Testis (tissue), 3 donors: ENCODE measurements around the gene GHDC. TPM values are rescaled to one million over a fixed set of nuclear protein-coding genes. Genes with fewer than 3 reads are reported as not detected.

ENCODE experiments used
- DNase-seq: peaks from one replicate; pipeline ENCODE4 v3.0.0-alpha.2; 2019
- H3K27ac ChIP-seq, 2 donors: fragments of 200-600 bp; sonication (generic); one replicate each; pipeline ENCODE4 v1.5.1; 2019
- H3K27me3 ChIP-seq: fragments of 200-600 bp; sonication (generic); one replicate; pipeline ENCODE4 v1.5.1; 2019
- H3K36me3 ChIP-seq: fragments of 200-600 bp; sonication (generic); one replicate; pipeline ENCODE4 v1.5.1; 2017; ENCODE audit warnings: low read depth; ENCODE audit errors: missing control alignments
- H3K4me1 ChIP-seq: fragments of 200-600 bp; sonication (generic); one replicate; pipeline ENCODE4 v1.5.1; 2019
- H3K4me3 ChIP-seq, 2 donors: fragments of 200-600 bp; sonication (generic); one replicate each; pipeline ENCODE4 v1.5.1; 2017 to 2019
- H3K9me3 ChIP-seq: fragments of 200-600 bp; sonication (generic); one replicate; pipeline ENCODE4 v1.5.1; 2017
- CTCF ChIP-seq, 3 experiments: fragments of 450-650 bp in 2 of 3; fragments of 200-600 bp in 1 of 3; sonication (generic) in 1 of 3; IDR thresholded peaks; one replicate each; pipeline ENCODE4 v1.5.1; 2016 to 2019; ENCODE audit warnings: antibody characterized with exemption in 3 of 3, mild to moderate bottlenecking in 2 of 3, moderate library complexity in 1 of 3
- POLR2A ChIP-seq: fragments of 450-650 bp; IDR thresholded peaks from one replicate; pipeline ENCODE4 v1.6.1; 2017; ENCODE audit warnings: antibody characterized with exemption, mild to moderate bottlenecking, moderate library complexity
- WGBS, 2 donors: methylation state at CpG; one replicate each; pipeline ENCODE4 v1.1.5; 2018; 5-methylcytosine and 5-hydroxymethylcytosine counted together
- intact Hi-C: fragments of 100-400 bp; cut with DNase I; formaldehyde crosslinking; loops from one replicate; pipeline ENCODE4 v1.15.1; 2023; ENCODE audit warnings: low total_unique reads
- polyA plus RNA-seq: library from polyadenylated mRNA; stranded (reverse); fragments of 350-450 nt; fragmentation: Illumina TruSeq; extraction: RNeasy Lipid Tissue Mini Kit (QIAGEN cat#74804); gene quantifications from one replicate; pipeline ENCODE4 v1.2.3, GENCODE V29; 2014; ENCODE audit warnings: low read depth, low replicate concordance; ENCODE audit not compliant: insufficient read depth
- total RNA-seq, 2 donors: library from RNA; depleted of rRNA; stranded (reverse); fragments of >200 nt; gene quantifications; one replicate each; pipeline ENCODE4 v1.2.3, GENCODE V29; 2016

The GHDC gene
- total and polyA plus RNA-seq, 3 donors from 2014 or later: 16.9 to 36.6 (median 28.3) TPM

- WGBS, 2 donors: 1 to 3% methylated on average over 13 to 32 of the region's 33 CpGs
- H3K36me3 ChIP-seq: no peaks in the 10 kb centered on the region
- no peak overlapping the region for H3K27ac ChIP-seq
- H3K9me3 ChIP-seq: no peaks in the 10 kb centered on the region
- TF ChIP-seq POLR2A (no peak), CTCF (IDR thresholded peaks at IDR 0.05) (no peak)
- no peaks in the 10 kb centered on the region for H3K27me3 ChIP-seq
- no peak for DNase-seq
- peaks cover 13% of the 10 kb centered on the region for H3K4me1 ChIP-seq
- peak overlapping the region in 1 of 2 donors; percentile 32 for H3K4me3 ChIP-seq
- intact Hi-C loops: no loop called here
Observed at GRCh38 chr17:42180411-42180921, 13.8 kb downstream of the GHDC start.

DNA sequence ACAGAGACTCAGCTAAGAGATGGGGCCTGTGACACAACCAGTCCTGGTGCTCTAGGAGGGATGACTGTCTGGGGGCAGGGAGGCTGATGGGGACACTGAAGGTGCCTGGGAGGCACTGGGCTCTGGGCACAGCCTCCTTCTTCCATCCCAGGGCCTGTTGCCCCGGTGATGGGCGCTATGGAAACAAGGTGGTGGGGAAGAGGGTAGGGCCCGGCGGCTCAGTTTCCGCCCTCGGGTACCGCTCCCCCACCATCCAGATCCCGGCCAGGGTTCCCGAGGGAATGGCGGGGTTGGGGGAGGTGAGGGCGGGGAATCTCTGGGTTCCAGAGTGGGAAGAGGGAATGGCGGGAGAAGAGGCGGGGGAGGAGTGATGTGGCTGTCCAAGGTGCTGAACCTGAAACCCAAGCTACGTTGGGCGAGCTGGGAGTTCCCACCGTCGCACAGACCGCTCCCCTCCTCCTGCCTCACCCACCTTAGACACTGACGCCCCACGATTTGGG lies 14.3 kb downstream of the GHDC start:
- intact Hi-C loops: no loop called here
- Histone ChIP-seq H3K4me1 (peaks cover 13% of the 10 kb centered on the region), H3K4me3 (peak overlapping the region in 1 of 2 donors; percentile 32), H3K36me3 (no peaks in the 10 kb centered on the region), H3K27ac (no peak overlapping the region), H3K9me3 (no peaks in the 10 kb centered on the region), H3K27me3 (no peaks in the 10 kb centered on the region)
- DNase-seq: peak; percentile 68
- 3 to 8% methylated on average over 13 to 20 of the region's 20 CpGs for WGBS, 2 donors
- TF ChIP-seq CTCF (IDR thresholded peaks at IDR 0.05): no peak
- no peak for TF ChIP-seq POLR2A

DNA sequence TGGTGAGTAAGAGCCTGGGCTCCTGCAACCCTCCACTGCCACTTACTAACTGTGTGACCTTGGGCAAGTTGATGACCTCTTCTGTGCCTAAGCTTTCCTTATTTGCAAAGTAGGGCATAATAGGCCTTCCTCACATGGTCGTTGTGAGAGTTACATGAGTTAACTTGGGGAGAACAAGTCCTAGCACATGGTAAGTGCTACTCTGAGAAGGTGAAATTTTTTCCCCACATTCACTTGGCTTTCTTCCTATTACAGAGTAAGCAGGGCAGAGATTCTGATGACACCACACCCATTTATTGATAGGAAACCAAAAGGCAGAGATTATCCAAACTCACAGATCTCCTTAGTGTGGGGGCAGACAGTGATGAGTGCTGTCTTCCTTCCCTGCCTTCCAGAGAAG lies 15.0 kb downstream of the GHDC start:
- peaks cover 8% of the 10 kb centered on the region for H3K4me1 ChIP-seq
- TF ChIP-seq POLR2A: no peak
- no peak for TF ChIP-seq CTCF (IDR thresholded peaks at IDR 0.05)
- no peaks in the 10 kb centered on the region for H3K36me3 ChIP-seq
- intact Hi-C loops: no loop called here
- no peaks in the 10 kb centered on the region for H3K9me3 ChIP-seq
- H3K27me3 ChIP-seq: no peaks in the 10 kb centered on the region
- no peak overlapping the region for H3K27ac ChIP-seq
- 28 to 48% methylated on average over 1 of the region's 1 CpG for WGBS, 2 donors
- no peak overlapping the region for H3K4me3 ChIP-seq
- DNase-seq: no peak

DNA sequence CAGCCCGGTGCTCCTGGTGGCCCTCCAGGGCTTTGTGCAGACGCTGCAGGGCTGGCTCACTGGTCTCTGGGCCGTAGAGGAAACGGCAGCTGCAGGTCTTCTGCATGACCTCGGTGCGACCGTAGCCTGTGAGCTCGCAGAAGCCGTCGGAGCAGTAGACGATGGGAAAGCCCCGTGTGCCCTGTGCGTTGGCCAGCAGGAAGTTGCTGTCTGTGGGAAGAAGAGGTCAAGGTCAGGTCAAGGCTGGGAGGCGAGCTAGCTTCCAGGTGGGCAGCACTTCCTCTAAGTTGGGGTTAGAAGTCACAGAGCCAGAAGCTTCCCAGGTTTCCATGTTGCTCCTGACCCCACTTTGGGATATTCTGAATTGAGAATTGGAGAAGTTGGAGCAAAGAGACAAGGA lies 15.5 kb downstream of the GHDC start:
- Histone ChIP-seq H3K4me1 (peaks cover 6% of the 10 kb centered on the region), H3K9me3 (no peaks in the 10 kb centered on the region), H3K36me3 (no peaks in the 10 kb centered on the region), H3K27me3 (no peaks in the 10 kb centered on the region), H3K4me3 (no peak overlapping the region), H3K27ac (no peak overlapping the region)
- intact Hi-C loops: no loop called here
- WGBS, 2 donors: 18 to 20% methylated on average over 13 of the region's 14 CpGs
- no peak for TF ChIP-seq POLR2A
- no peak for TF ChIP-seq CTCF (IDR thresholded peaks at IDR 0.05)
- no peak for DNase-seq

- Histone ChIP-seq H3K27ac (no peak overlapping the region), H3K4me3 (no peak overlapping the region)
Observed at GRCh38 chr17:42177684-42178083, 16.6 kb downstream of the GHDC start.

More at GRCh38 chr17:42177684-42178083, 16.6 kb downstream of the GHDC start:
- Histone ChIP-seq H3K27me3 (no peaks in the 10 kb centered on the region), H3K9me3 (no peaks in the 10 kb centered on the region), H3K4me1 (peaks cover 6% of the 10 kb centered on the region), H3K36me3 (no peaks in the 10 kb centered on the region)
- DNase-seq: no peak
- intact Hi-C loops: no loop called here
- TF ChIP-seq CTCF (IDR thresholded peaks at IDR 0.05): no peak
- no peak for TF ChIP-seq POLR2A
- WGBS, 2 donors: 92 to 95% methylated on average over 2 of the region's 2 CpGs
